ENCODE measurements around the gene GMIP. TPM values are rescaled to one million over a fixed set of nuclear protein-coding genes. Genes with fewer than 3 reads are reported as not detected.
A peak's percentile ranks its signal among the peaks of the same experiment; 100 is the strongest.

Gene GMIP
- total and polyA plus RNA-seq, 11 donors, result 1.1 to 21.7 (median 2.5) TPM

GRCh38 chr19:19626516-19627472 is 16.7 kb downstream of the GMIP start:
- Histone ChIP-seq H3K27me3 (peaks cover 0 to 27% (median 10%) of the 10 kb centered on the region in 9 donors), H3K4me3 (peak overlapping the region in 1 of 12 donors; percentile 60), H3K36me3 (peaks cover 0 to 22% (median 0%) of the 10 kb centered on the region in 9 donors), H3K27ac (no peak overlapping the region), H3K4me1 (peaks cover 0 to 16% (median 10%) of the 10 kb centered on the region in 12 donors), H3K9me3 (no peaks in the 10 kb centered on the region)
- TF ChIP-seq CTCF (IDR thresholded peaks at IDR 0.05) (no peak), POLR2A (IDR thresholded peaks at IDR 0.05) (no peak)
- DNase-seq, result no peak
- intact Hi-C loops (cut with DNase I), result no loop called here
- peak in 1 of 4 donors; percentile 5 for ATAC-seq
- WGBS, 4 donors, result 92 to 95% (median 93%) methylated on average over 38 to 48 of the region's 48 CpGs

- intact Hi-C loops (cut with DNase I), result no loop called here
- Histone ChIP-seq H3K4me3 (no peak overlapping the region), H3K4me1 (peaks cover 0 to 19% (median 10%) of the 10 kb centered on the region in 12 donors), H3K9me3 (no peaks in the 10 kb centered on the region), H3K27ac (no peak overlapping the region), H3K36me3 (no peaks in the 10 kb centered on the region), H3K27me3 (peaks cover 0 to 27% (median 10%) of the 10 kb centered on the region in 9 donors)
- no peak for DNase-seq
- WGBS, 4 donors, result 95 to 97% (median 96%) methylated on average over 19 of the region's 19 CpGs
- no peak for ATAC-seq
- TF ChIP-seq POLR2A (IDR thresholded peaks at IDR 0.05), result no peak
- no peak for TF ChIP-seq CTCF (IDR thresholded peaks at IDR 0.05)
Measured at GRCh38 chr19:19624032-19624570, 19.4 kb downstream of the GMIP start.

- Histone ChIP-seq H3K4me1 (peaks cover 0 to 18% (median 7%) of the 10 kb centered on the region in 12 donors), H3K27me3 (peaks cover 0 to 21% (median 10%) of the 10 kb centered on the region in 9 donors), H3K4me3 (no peak overlapping the region), H3K9me3 (no peaks in the 10 kb centered on the region), H3K36me3 (no peaks in the 10 kb centered on the region), H3K27ac (no peak overlapping the region)
- intact Hi-C loops (cut with DNase I), result no loop called here
- no peak for DNase-seq
- TF ChIP-seq POLR2A (IDR thresholded peaks at IDR 0.05) (no peak), CTCF (IDR thresholded peaks at IDR 0.05) (no peak)
- WGBS, 4 donors, result 65 to 84% (median 76%) methylated on average over 5 of the region's 5 CpGs
- ATAC-seq, result no peak
Measured at GRCh38 chr19:19623383-19623782, 20.1 kb downstream of the GMIP start.

- peaks cover 3 to 30% (median 12%) of the 10 kb centered on the region in 9 donors for H3K27me3 ChIP-seq
- H3K36me3 ChIP-seq, result no peaks in the 10 kb centered on the region
- no peak overlapping the region for H3K4me3 ChIP-seq
- DNase-seq (no peak), ATAC-seq (no peak)
- no peak for TF ChIP-seq POLR2A (IDR thresholded peaks at IDR 0.05)
- no peak for TF ChIP-seq CTCF (IDR thresholded peaks at IDR 0.05)
- no peak overlapping the region for H3K27ac ChIP-seq
- peaks cover 0 to 11% (median 0%) of the 10 kb centered on the region in 12 donors for H3K4me1 ChIP-seq
- intact Hi-C loops (cut with DNase I), result no loop called here
- no peaks in the 10 kb centered on the region for H3K9me3 ChIP-seq
- 59 to 73% (median 64%) methylated on average over 7 of the region's 7 CpGs for WGBS, 4 donors
Measured at GRCh38 chr19:19619849-19620210, 23.6 kb downstream of the GMIP start.

Measured in heart left ventricle (tissue), 16 donors.